HG02884 (cell line): ENCODE results near the gene S100A14.
"Not testable (repeated sequence)": the region's sequence is repeated elsewhere in the genome, so short reads cannot be mapped to it uniquely, and the experiment has no call there.

Experiments
- ATAC-seq: cut with Tn5 transposase; IDR thresholded peaks from one replicate; pipeline ENCODE4 v1.9.1; 2021; ENCODE audit warnings: mild to moderate bottlenecking, moderate library complexity; ENCODE audit not compliant: unreplicated experiment

S100A14 gene

DNA sequence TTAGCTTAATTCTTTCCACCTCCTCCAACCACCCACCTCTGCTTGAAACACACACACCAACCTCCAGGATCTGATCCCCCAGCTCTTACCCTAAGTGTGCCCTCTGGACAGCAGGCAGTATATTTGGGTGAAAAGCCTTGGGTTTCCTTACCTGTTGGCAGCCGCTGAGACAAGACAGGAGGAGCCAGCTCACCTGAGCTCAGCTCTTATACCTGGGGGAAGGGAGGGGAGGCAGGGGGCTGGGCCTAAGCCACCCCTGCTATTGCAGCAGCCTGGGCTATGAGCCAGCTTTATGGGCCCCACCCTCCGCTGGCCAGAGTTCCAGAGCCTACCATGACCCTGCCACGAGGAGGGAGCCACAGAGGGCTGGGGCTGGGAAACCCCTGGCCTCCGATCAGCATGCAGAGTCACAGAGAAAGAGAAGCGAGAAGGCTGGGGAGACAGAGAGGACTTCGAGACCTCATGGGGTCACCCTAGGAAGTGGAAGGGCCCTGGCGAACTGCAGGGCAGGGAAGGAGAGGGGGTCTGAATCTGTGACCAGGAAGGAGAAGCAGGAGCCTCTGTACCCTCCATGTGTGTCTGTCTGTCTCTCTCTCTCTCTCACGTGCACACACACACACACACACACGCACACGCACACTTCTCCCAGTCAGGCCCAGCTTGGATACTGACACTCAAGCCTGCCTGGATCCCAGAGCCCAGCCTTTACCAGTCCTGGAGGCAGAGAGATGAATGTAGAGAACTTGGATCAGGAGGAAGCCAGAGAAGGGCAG is at the start of gene S100A14:
Gene S100A14 (minus strand): TSS at position 182 of the 773 bp plus-strand sequence. CDS start 467 bp downstream, outside the sequence.
- ATAC-seq = no peak

- ATAC-seq = no peak
These were observed 47.1 kb upstream of the S100A14 start for GRCh38 chr1:153663211-153663610.

GRCh38 chr1:153662269-153662668 is 46.1 kb upstream of the S100A14 start:
- ATAC-seq = no peak

GRCh38 chr1:153661111-153661708 is 45.1 kb upstream of the S100A14 start:
- ATAC-seq = no peak

GRCh38 chr1:153659656-153660055 is 43.5 kb upstream of the S100A14 start:
- ATAC-seq = no peak

DNA sequence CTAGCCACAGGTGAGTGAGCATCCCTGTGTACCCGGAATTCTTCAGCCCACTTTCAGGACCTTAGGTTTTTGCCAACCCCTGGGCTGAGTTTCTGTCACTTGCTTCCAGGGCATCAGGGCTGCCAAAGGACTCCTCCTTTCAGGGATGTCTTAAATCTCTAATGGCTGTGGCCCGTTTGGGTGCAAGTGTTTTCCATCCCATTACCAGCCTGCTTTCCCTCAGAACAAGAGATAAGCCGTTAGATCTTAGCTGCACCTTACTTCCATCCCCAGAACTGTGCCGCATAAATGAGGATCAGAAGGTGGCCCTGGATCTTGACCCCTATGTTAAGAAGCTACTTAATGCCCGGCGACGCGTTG is 43.0 kb upstream of the S100A14 start:
- ATAC-seq = no peak

- peak; percentile 78 for ATAC-seq
These were observed 42.5 kb upstream of the S100A14 start, which contains the start of gene SNAPIN for GRCh38 chr1:153658400-153659174. SNAPIN (plus strand) TSS chr1:153658703; CDS start chr1:153658744, 41 bp downstream.

DNA sequence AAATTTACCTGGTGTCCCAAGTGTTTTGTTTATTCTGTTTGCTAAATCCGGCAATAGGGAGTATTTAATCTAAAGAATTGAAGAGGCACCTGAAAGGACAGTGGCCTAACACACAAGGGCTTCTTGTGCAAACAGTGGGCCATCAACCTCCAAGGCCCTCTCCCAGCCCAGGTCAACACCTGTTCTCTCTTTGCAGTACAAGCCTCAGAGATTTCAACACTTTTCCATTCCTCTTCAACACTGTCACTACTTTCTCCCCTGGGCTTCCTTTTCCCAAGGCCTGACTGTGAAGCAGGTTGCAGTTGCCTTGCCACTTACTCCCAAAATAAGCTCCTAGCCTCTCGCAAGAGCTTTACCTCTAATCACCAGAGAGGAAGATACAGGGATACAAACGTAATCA is 39.2 kb upstream of the S100A14 start:
- no peak for ATAC-seq

DNA sequence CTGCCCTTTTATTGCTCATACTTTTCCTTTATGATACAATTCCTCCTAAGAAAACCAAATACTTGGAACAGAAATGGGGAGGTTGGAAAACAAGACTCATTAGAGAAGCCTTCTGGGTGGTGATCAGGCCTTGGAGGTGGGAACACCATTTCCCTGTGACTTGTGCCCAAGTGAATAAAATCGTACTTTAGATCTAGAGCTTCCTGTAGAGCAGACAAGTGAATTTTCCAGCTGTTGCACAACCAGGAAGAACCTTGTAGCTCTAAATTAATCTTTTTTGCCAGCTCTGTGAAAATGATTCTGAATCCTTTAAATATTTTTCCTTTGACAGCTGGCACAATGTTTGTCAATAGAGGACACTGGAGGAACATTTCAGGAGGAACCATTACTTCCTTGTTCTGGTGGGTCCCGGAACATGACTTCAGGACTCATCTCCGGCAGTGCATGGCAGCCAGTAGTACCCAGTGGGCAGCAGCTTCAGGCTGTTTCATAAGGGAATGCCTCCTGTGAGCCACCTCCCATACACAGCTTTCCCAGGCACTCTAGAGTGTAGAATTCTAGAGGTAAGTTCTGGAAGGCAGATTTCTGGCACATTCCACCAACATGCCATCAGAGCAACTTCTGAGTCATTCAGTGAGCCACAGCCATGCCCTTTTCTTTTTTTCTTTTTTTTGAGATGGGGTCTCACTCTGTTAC is 36.8 kb upstream of the S100A14 start:
- ATAC-seq = no peak

DNA sequence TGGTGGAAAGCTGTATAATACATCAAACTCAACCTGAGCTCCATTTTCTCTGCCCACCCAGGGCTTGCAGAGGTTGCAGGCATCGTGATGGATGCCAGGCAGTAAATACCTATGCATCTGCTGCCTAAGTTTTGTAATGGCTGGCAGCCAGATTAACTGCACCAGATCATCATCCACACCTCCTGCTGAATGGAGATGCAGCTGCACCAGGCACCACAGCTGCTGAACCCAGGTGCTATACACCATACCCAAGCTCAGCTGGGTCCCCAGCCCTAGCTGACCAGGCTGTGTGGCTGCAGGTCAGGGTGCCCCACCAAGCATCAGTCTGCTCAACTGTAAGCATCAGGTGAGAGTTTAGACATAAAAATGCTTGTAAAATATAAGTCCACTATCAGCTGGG is 35.6 kb upstream of the S100A14 start:
- no peak for ATAC-seq

DNA sequence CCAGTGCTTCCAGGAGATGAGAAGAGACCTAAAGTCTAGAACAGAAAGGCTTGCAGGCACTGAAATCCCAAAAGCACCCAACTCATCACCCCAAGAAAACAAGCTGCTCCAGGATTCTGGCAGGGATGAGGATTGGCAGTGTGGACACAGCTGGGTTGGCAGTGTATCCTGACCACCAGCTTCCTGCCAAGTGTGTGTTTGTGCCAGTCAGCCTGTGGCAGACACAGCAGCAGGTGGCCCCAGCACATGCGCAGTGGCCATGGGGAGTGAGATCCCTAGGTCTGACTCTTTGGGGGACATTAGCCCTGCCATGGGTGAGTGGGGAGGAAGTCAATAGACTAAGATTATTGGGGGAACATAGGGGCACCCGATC is 33.7 kb upstream of the S100A14 start:
- ATAC-seq = no peak

GRCh38 chr1:153649137-153649862 is 33.2 kb upstream of the S100A14 start:
- no peak for ATAC-seq

DNA sequence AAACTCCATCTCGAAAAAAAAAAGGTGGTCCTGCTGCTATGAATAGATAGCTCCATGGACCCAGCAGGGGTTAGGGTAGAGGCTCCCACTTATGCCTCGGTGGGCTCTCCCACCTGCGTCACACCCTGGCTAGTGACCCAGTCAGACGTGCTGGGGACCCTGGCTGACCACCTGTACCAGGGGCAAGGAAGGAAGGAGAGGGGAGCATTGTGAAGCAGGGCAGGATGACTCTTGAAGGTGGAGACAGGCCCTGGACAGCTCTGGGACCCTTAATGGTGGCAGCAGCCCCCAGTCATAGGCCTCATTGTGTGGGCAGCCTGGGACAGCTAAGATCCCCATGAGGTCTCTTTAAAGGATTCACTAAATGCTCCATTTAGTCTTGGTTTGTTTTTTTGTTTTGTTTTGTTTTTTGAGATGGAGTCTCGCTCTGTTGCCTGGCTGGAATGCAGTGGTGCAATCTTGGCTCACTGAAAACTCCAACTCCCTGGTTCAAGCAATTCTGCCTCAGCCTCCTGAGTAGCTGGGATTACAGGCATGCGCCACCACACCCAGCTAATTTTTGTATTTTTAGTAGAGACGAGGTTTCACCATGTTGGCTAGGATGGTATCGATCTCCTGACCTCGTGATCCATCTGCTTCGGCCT is 32.0 kb upstream of the S100A14 start:
- ATAC-seq = no peak

DNA sequence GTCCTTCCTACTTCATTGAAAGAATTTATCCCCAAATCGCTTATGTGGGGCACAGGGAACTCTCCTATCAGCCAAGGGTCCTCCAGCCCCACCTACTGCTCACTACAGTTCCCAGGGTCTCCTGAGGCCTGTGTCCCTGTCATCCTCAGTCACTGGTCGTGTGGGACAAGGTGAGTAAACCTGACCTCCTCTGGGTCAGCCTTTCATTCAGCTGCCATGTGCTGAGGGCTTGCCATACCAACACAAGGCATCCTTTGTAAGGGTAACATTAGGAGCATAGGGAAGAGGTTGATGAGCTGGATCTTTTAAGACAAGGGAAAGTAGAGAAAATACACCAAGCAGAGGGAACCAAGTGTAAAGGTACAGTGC is 31.2 kb upstream of the S100A14 start:
- ATAC-seq = no peak

DNA sequence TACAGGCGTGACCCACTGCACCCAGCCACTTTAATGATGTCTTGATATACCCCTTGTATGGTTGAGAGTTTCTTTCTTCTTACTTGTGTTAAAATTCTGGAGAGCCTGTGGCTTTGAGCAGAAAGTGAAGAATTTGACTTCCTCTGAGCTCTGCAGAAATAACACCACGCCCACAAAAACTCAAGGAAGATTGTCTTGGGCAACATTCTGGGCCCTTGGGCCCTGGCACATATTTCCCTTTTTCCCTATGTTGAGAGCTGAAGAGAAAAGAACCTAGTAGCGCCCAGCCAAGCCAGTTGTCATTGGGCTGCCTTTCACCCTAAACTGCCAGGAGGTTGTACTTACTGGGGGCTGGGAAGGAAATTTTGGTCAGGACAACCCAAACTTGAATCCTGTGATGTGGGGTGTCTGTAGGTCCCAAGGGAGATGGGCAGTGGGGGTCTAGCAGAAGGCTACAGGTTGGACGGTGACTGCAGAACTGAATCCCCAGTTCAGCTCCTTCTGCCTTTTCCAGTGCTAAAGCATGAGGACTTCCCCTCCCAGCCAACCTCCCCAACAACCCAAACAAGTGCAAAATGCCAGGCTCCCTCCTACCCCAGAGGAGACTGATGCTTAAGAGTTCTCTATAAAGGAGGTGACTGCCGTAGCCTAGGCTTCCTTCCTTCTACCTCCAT is 30.7 kb upstream of the S100A14 start:
- no peak for ATAC-seq

GRCh38 chr1:153643816-153644215 is 27.7 kb upstream of the S100A14 start:
- no peak for ATAC-seq

GRCh38 chr1:153643100-153643499 is 27.0 kb upstream of the S100A14 start:
- no peak for ATAC-seq

DNA sequence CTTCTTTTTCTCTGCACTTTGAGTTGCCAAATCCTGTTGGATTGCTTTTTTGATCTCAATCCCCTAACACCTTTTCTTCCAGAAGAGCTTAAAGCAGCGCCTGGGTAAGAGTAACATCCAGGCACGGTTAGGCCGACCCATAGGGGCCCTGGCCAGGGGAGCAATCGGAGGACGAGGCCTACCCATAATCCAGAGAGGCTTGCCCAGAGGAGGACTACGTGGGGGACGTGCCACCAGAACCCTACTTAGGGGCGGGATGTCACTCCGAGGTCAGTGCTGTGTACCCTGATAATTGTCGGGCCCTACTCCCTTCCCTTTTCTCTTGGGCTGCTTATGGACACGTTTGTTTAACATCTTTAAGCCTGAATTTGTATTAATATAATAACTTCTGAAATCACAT is 26.0 kb upstream of the S100A14 start:
- no peak for ATAC-seq

DNA sequence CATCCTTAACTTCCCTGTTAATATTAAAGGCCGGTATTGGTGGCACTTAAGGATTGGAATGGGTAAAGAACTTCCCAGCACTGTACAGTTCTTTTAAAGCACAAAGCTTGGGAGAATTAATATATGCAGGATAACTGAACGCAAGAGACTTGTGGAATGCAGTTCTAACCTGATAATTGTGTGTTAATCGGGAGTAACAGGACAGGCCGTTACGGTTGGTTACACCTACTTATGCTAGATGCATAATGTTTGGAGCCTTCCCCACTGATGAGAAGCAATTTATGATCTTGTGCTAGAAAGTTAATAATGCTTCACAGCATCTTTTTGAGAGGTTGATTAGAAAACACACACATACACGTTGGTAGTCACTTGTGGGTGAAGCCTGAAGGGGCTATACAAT is 24.7 kb upstream of the S100A14 start:
- no peak for ATAC-seq

- not testable (repeated sequence) for ATAC-seq
These were observed 24.1 kb upstream of the S100A14 start for GRCh38 chr1:153640213-153640612.
